K562 (cell line): Measurements from ENCODE around the gene METRNL. TPM values are rescaled to one million over a fixed set of nuclear protein-coding genes. Genes with fewer than 3 reads are reported as not detected.

Source experiments
- ATF1 ChIP-seq, 2 experiments: fragments of 450-650 bp in 1 of 2; IDR thresholded peaks; 2 replicates each; pipeline ENCODE4 v1.6.1; 2016; ENCODE audit warnings: missing compliant biosample characterization in 1 of 2, missing genetic modification characterization in 1 of 2
- CAMTA2 ChIP-seq: fragments of 250-450 bp; sonication (Bioruptor Pico); conservative IDR thresholded peaks from 2 replicates; pipeline ENCODE4 v1.5.1; 2022
- CTBP1 ChIP-seq: fragments of 450-650 bp; IDR thresholded peaks from 2 replicates; pipeline ENCODE4 v1.6.1; 2016; ENCODE audit warnings: borderline replicate concordance
- CTCF ChIP-seq, 3 experiments: IDR thresholded peaks in 2 of 3; conservative IDR thresholded peaks in 1 of 3; 2 replicates each; pipeline ENCODE4 v1.5.1; 2011 to 2012; ENCODE audit warnings: low read length in 3 of 3, mild to moderate bottlenecking in 3 of 3, control low read depth in 2 of 3, improper control_type of control experiment in 1 of 3, inconsistent platforms in 1 of 3, low read depth in 1 of 3, mixed read lengths in 1 of 3, moderate library complexity in 1 of 3; ENCODE audit not compliant: insufficient read depth in 2 of 3
- DPF2 ChIP-seq: fragments of 450-650 bp; IDR thresholded peaks from 2 replicates; pipeline ENCODE4 v1.6.1; 2016
- HDAC2 ChIP-seq: fragments of 450-650 bp; IDR thresholded peaks from 2 replicates; pipeline ENCODE4 v1.6.1; 2016; ENCODE audit warnings: mild to moderate bottlenecking
- KLF10 ChIP-seq: fragments of 250-450 bp; sonication (Bioruptor Pico); IDR thresholded peaks from 2 replicates; pipeline ENCODE4 v1.6.1; 2021; ENCODE audit warnings: matching md5 sums
- MNT ChIP-seq, 2 experiments: fragments of 450-650 bp; conservative IDR thresholded peaks; 2 replicates each; pipeline ENCODE4 v1.6.1; 2017; ENCODE audit warnings: mild to moderate bottlenecking in 2 of 2, moderate library complexity in 2 of 2
- NCOR1 ChIP-seq: fragments of 450-650 bp; IDR thresholded peaks from 2 replicates; pipeline ENCODE4 v1.6.1; 2016; ENCODE audit warnings: mild to moderate bottlenecking, moderate library complexity
- PKNOX1 ChIP-seq: fragments of 450-650 bp; IDR thresholded peaks from 2 replicates; pipeline ENCODE4 v1.6.1; 2016
- PML ChIP-seq: IDR thresholded peaks from 2 replicates; pipeline ENCODE4 v1.6.1; 2012; ENCODE audit warnings: low read length, inconsistent platforms
- POLR2G ChIP-seq: fragments of 200-400 bp; formaldehyde crosslinking; IDR thresholded peaks from 2 replicates; pipeline ENCODE4 v1.6.1; 2017; ENCODE audit warnings: low read depth, mild to moderate bottlenecking, antibody characterized with exemption, low read length, moderate library complexity
- PRDM10 ChIP-seq: fragments of 450-650 bp; IDR thresholded peaks from 2 replicates; pipeline ENCODE4 v1.6.1; 2018; ENCODE audit not compliant: partially characterized antibody
- RBM14 ChIP-seq: fragments of 200-400 bp; formaldehyde crosslinking; IDR thresholded peaks from 2 replicates; pipeline ENCODE4 v1.6.1; 2018; ENCODE audit warnings: low read depth, mild to moderate bottlenecking, low read length, moderate library complexity, borderline replicate concordance; ENCODE audit not compliant: insufficient read depth
- SMARCB1 ChIP-seq: IDR thresholded peaks from 2 replicates; pipeline ENCODE4 v1.6.1; 2011; ENCODE audit warnings: improper control_type of control experiment, low read depth; ENCODE audit not compliant: insufficient read length
- SMARCC2 ChIP-seq: fragments of 450-650 bp; IDR thresholded peaks from 2 replicates; pipeline ENCODE4 v1.6.1; 2017; ENCODE audit warnings: antibody characterized with exemption, moderate library complexity, mild to moderate bottlenecking, low read depth
- SNRNP70 ChIP-seq: fragments of 200-400 bp; formaldehyde crosslinking; optimal IDR thresholded peaks from 2 replicates; pipeline ENCODE3; 2017; ENCODE audit warnings: low read depth, low read length
- ZNF212 ChIP-seq: fragments of 450-650 bp; formaldehyde crosslinking; IDR thresholded peaks from 2 replicates; pipeline ENCODE4 v1.4.0; 2020; ENCODE audit warnings: mild to moderate bottlenecking
- ZNF24 ChIP-seq: fragments of 450-650 bp; IDR thresholded peaks from 2 replicates; pipeline ENCODE4 v1.6.1; 2016
- ZNF589 ChIP-seq: fragments of 200-800 bp; sonication (Bioruptor generic); IDR thresholded peaks from 2 replicates; pipeline ENCODE4 v1.6.1; 2016; ENCODE audit warnings: low read depth, missing genetic modification characterization, missing compliant biosample characterization
- polyA plus RNA-seq, 8 experiments: library from polyadenylated mRNA; depleted of rRNA in 4 of 8; stranded (reverse) in 5 of 8; unstranded in 3 of 8; fragments of >200 nt; fragmentation: Nextera tagmentation in 2 of 8; fragmentation: Illumina TruSeq in 1 of 8; extraction: Ambion mirVana in 2 of 8; extraction: Trizol in 1 of 8; gene quantifications; 2 replicates each; pipeline versions ENCODE4 v1.2.1 to v1.2.3, GENCODE V29; 2011 to 2014; ENCODE audit warnings: inconsistent platforms in 1 of 8, missing spikeins in 1 of 8
- total RNA-seq, 7 experiments: library from RNA; depleted of rRNA in 6 of 7; stranded (reverse); fragments of >200 nt in 6 of 7; fragmentation: Illumina TruSeq in 2 of 7; extraction: Trizol in 2 of 7; gene quantifications; 2 replicates each; pipeline versions ENCODE4 v1.2.1 to v1.2.3, GENCODE V29; 2011 to 2021; ENCODE audit warnings: low replicate concordance in 1 of 7

Gene METRNL
- total and polyA plus RNA-seq, 9 of the 15 experiments (the other 6 are each of a cell fraction or from before 2014, with no cell fraction given) = 0.17 to 31.8 (median 2.9) TPM

GRCh38 chr17:83067718-83068261 is 11.6 kb upstream of the METRNL start (continued):
- no peak for TF ChIP-seq ZNF589
- 0 out of 6 replicates have a peak, but pooled peaks of 1 of the 3 experiments have one; percentile 24 for TF ChIP-seq CTCF (IDR thresholded peaks at IDR 0.05 in 2 of 3, conservative IDR thresholded peaks at IDR 0.05 in 1 of 3; ENCODE audit: insufficient read depth in 2 of 3, low read depth in 1 of 3, low read length in 3 of 3)
- TF ChIP-seq HDAC2 = 0 out of 2 replicates have a peak, but pooled peaks have one; percentile 45
- TF ChIP-seq ATF1 (CRISPR knock-in tag; IDR thresholded peaks at IDR 0.05) = no peak
- TF ChIP-seq ATF1 (tag; IDR thresholded peaks at IDR 0.05) = 0 out of 2 replicates have a peak, but pooled peaks have one; percentile 26
- TF ChIP-seq PKNOX1 = 0 out of 2 replicates have a peak, but pooled peaks have one; percentile 9
- no peak for TF ChIP-seq SMARCB1
- no peak for TF ChIP-seq KLF10 (CRISPR knock-in tag)
- TF ChIP-seq PRDM10 = peak; percentile 53
- TF ChIP-seq PML = no peak
- TF ChIP-seq SNRNP70 = no peak
- no peak for TF ChIP-seq RBM14
- TF ChIP-seq ZNF24 = no peak
- TF ChIP-seq SMARCC2 = no peak
- peak; percentile 59; the same call in 1 of the 2 replicates for TF ChIP-seq NCOR1
- TF ChIP-seq CAMTA2 (CRISPR knock-in tag) = no peak
- TF ChIP-seq ZNF212 = no peak
- TF ChIP-seq CTBP1 = peak; percentile 74; the same call in 1 of the 2 replicates
- no peak for TF ChIP-seq POLR2G
- 0 out of 4 replicates have a peak, but pooled peaks of 1 of the 2 experiments have one; percentile 29 for TF ChIP-seq MNT (conservative IDR thresholded peaks at IDR 0.05)
- peak; percentile 39; the same call in 1 of the 2 replicates for TF ChIP-seq DPF2
